GM19240 (cell line): Measurements from ENCODE around the gene PPP2R3B.

Source experiments
- DNase-seq: peaks from one replicate; pipeline ENCODE4 v3.0.0; 2011; ENCODE audit warnings: low spot score; ENCODE audit not compliant: insufficient read length

The PPP2R3B gene

DNA sequence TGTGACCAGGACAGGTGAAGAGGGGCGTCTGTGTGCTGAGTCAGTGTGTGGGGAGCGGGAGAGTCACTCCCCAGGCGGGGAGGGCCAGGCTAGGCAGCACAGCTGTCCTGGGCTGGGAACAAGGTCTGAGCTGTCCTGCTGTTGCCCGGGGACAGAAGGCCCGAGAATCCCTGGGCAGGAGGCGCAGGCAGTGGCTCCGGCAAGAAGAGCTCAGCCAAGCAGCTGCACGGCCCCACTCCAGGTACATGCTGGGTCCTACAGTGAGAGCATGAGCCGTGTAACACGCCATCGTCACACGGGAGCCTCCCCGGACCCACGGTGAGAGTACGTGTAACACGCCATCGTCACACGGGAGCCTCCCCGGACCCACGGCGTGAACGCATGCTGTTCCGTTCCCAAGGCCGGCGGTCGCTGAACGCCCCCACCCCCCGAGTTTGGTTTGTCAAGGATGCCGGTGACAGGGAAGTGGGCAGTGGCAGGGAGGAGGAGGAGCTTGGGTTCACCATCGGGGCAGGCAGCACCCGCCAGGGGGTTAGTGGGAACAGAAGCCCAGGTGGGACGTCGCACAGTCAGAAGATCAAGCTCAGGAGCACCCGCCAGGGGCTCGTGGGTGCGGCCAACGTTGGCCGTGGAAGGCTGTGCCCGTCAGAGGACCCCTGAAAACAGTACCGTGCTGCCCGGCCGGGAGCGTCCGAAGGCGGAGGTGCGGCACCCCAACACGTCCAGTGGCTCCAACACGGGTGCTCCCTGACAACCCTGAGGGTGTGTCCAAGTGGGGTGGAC, 15.6 kb downstream of the PPP2R3B start:
- no peak for DNase-seq

DNA sequence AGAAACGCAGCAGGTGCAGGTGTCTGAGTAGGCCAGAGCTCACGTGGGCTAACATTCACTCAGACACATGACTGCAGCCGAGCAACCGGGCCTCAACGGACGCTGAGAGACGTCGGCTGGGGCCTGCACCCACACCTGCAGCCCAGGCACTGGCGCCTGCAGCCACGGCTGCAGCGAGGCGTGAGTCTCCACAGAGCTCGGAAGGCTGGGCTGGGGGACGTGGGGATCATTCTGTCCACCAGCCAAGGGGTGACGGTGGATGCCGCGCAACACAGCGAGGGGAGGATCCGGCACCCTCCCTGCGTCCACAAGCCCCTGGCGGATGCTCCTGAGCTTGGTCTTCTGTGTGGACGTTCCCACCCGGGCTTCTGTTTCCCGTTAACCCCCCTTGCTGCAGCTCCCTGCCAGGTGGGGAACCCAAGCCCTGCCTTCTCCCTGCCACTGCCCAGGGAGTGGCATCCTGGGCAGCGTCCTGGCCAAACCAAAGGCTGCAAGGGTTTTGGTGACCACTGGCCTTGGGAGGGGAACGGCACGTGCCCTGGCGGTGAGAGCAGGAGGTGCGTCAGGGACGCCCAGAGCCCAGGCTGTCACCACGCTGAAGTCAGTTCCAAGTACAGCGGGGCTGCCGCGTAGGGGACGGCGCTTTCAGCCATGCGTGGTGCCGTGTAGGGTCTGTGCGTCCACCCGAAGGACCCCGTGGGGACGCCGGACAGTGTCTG, 16.3 kb downstream of the PPP2R3B start:
- no peak for DNase-seq

DNA sequence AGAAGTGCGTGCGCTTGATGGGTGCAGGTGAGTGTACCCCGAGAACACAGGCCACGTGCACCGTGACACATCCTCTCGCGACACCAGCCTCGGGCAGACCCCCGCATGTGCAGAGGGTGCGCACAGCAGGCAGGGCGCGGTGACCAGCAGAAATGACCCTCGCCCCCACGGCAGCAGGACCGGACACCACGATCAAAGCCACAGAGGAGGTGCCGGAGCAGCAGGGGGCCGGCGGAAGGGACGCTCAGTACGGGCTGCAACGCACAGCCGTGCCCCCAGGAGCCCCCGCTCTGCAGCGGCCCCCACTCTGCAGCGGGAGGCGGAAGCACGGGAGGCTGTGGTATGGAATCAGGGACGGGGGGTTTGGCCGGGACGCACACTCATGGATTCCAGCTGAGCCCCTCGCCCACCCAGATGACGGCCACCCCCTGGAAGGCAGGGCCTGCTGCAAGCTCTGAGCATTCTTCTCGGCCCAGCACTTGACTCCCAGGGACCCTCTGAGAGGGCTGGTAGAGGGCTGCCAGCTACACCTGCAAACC, 17.1 kb downstream of the PPP2R3B start:
- no peak for DNase-seq

DNA sequence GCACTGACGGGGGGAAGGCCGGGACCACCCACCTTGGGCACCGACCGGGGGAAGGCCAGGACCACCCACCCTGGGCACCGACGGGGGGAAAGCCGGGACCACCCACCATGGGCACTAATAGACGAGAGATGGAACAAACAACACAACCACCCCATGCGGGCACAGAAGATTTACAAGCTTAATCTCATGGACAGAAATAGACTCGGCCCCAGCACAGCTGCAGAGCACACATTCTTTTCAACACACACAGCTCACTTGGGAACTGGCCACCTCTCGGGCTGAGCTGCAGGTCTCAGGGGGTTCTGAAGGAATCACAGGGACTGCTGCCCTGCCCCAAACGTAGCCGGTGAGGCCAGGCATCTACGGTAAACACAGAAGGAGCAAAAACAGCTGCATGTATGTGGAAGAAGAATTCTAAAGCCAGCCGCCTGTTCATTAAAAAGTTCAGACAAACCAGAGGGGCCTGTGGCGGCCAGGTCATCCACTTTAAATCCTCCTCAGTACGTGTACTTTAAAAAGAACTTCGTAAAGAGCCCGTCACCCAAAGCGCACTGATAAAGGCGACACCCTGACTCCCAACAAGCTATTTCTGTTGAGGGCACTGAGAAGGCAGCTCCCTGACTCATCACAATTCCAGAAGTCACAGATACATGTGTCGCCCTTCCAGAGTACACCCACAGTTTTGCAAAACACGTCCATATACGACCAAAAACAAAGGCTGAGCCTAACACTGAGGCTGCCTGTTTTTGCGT, 17.7 kb downstream of the PPP2R3B start:
- no peak for DNase-seq

DNA sequence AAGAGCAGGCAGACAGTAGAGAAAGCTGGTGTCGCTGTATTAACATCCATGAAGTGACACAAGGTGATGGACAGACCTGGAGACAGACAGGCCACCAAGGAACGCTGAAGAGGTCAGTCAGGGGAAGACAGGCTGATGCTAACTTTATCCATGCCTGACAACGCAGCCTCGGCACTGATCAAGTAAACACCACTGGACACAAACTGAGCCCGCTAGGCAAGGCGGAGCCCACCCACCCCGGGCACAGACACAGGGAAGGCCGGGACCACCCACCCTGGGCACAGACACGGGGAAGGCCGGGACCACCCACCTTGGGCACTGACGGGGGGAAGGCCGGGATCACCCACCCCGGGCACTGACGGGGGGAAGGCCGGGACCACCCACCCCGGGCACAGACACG, 18.8 kb downstream of the PPP2R3B start:
- no peak for DNase-seq

DNA sequence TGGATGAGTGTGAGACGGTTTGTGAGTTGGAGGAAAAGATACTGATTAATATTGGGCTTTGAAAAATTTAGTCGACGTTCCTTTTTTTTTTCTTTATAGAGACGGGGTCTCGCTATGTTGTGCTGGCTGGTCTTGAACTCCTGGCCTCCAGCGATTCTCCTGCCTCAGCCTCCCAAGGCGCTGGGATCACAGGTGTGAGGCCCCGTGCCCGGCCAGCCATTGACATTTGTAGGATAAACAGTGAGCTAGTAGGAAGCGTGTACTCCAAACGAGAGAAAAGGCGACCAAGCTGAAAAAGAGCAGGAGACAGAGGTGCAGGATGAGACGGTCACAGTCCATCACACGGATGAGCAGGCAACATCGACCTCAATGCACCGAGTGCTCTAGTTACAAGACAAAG, 19.4 kb downstream of the PPP2R3B start:
- DNase-seq, result no peak

DNA sequence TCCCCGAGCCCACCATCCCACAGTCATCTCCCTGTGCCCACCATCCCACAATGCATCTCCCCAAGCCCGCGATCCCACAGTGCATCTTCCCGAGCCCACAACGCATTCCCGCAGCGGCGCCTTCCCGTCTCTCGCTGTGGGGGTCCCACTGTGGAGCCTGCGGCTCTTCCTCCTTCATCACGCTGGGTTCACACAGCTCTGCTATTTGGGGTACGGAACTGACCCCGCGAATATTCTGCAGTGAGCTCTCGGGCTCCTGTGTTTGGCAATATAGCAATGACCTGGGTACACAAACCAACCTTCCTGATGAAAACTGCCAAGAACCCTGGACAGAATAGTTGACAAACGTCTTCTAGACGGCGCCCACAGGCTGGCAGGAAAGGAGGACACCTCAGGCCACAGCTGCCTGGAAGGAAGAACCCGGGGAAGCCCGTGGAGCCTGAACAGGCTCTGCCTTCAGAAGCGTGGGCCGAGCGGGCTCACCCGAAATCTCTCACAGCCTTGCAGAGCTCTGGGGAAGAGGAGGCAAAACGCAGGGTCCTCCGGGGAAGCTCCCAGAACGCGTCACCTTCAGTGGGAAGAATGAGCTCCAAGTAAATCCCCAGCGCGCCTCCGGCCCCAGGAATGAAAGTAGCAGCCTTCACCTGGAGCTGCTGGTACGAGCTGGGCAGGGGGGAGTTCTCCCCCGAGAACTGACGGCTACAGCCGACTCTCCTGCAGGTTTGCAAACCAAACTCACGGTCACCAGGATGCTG, 22.9 kb downstream of the PPP2R3B start:
- no peak for DNase-seq

DNA sequence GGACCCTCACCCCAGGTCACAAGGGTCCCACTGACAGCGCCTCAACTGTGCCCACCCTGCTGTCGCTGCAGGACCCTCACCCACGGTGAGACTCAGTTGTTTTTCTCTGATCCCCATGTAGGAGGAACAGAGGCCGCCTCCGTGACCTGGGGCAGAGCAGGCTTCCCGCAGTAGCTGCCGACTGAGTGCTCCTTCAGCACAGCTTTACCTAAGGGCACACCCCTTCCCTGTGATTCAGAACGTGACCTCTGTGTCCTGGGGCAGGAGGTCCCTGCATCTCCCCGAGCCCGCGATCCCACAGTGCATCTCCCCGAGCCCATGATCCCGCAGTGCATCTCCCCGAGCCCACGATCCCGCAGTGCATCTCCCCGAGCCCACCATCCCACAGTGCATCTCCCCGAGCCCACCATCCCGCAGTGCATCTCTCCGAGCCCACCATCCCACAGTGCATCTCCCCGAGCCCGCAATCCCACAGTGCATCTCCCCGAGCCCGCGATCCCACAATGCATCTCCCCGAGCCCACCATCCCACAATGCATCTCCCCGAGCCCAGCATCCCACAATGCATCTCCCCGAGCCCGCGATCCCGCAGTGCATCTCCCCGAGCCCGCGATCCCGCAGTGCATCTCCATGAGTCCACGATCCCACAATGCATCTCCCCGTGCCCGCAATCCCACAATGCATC, 23.6 kb downstream of the PPP2R3B start:
- DNase-seq, result no peak

DNA sequence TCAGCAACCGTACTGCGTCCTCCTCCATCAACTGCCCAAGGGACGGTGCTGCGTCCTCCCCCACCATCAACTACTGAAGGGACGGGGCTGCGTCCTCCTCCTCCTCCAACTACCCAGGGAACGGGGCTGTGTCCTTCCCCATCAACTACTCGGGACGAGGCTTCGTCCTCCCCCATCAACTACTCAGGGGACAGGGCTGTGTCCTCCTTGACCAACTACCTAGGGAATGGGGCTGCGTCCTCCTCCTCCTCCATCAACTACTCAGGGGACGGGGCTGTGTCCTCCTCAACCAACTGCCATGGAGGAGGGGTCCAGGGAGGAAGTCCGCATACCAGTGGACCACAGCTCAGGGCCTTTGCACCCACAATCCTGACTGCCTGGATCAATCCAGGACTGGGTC, 24.4 kb downstream of the PPP2R3B start:
- DNase-seq, result no peak

DNA sequence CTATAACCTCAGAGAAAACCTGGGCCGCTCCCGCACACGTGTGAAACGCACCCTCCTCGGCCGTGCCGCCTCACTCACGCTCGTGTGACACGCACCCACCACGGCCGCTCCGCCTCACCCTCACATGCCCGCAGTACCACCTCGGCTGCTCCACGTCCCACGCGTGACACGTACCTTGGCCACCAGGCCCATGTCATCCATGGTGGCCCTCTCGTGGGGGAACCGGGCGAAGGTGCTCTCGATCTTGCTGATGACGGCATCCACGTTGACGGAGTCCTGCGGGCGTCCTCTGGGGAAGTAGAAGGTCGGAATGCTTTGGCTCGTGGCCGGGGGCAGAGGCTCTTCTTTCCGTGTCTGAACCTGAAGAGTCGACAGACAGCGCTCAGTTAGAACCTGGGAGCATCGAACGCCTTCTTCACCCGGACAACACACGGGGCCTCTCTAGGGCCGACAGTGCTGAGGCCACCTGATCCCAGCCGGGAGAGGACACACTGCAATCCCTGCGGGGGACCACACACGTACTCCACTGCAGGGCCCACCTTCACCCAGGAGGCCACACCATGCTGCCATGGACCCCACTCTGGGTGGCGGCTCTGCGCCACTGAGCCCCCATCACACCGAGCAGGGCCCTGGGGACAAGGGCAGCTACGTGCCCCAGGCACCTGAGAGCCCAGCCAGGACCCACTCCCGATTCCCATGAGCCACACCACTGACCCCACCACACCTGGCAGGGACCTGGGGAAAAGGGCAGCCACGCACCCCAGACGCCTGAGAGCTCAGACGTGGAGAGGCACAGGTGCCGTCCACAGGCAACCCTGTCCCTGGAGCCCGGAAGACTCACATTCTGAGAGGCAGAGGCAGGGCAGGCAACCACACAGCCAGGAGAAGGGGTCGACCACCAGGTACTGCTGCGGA, 25.2 kb downstream of the PPP2R3B start:
- DNase-seq, result no peak

DNA sequence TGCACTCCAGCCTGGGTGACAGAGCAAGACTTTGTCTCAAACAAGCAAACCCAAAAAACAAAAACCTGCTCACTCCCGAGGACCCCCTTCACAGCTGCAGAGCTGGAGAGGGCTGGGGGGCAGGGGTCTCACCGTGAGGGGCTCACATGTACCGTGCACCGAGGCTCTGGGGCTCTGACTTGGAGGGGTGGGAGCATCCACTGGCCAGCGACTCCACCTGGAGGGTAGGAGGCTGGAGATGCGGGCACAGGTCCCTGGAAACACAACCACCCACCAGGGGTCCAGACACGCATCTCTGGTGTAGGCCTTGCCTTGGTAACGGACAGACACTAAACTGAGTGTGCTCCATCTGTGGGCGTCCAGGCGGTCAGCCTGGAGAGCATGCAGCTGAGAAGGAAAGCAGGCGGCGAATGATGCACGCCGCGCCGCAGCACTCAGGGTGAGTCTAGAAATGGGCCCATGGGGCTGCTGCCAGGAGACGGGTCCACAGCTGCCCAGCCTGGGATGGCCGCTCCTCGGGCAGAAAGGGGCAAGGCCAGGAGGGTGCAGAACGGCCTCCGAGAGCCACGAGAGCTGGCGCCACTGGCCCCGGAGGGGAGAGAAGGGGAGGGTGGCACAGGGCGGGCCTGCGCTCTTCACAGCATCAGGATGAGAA, 26.1 kb downstream of the PPP2R3B start:
- no peak for DNase-seq

DNA sequence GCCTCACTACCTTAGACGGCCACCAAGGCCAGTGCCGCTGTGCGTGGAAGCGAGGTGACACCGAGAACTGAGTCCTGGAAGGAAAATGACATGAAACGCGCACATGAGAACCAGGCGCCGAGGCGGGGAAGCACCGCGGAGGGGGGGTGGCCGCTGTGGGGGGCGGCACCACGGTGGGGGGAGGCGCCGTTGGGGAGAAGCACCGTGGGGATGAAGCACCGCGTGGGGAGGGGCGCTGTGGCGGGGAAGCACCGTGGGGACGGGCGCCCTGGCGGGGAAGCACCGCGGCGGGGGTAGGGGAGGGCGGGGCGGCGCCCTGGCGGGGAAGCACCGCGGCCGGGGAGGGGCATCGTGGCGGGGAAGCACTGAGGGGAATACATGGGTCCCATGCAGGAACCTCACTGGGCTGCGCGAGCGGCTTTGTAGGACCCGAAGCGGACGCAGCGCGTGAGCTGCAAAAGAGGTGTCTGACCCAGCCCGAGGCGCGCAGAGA, 28.0 kb downstream of the PPP2R3B start:
- DNase-seq, result no peak

DNA sequence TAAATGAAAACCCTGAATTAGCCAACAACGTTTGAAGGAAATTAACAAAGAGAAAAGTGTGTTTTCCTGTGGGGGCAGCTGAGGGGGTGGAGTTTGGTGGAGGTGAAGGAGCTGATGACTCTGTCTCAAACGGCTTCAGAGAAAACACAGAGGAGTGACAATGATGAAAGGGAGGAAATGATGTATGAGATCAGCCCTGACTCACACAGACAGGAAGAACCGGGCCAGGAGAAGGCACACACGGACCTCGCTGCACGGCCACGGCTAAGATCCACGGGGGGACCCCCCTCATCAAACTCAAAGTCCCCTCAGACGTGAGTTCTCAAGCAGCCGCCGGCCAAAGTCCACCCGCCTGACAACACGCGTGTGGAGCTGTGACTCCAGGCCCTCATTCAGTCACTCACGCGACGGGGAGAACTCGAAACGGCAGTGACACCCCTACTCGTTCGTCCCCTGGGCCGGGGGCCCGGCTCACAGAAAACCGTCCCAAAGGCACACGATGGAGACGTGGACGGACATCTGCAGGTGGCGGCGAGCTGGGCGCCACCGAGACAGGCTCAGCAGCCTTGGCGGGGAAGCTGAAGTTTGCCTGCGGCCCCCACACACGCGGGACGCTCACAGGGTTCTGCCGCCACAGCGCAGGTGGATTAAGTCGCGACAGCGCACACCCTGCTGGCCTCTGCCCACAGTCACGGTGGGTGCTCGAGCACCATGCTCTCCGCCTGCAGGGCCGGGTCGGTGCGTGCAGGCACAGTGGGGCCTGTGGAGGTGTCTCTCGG, 28.8 kb downstream of the PPP2R3B start:
- no peak for DNase-seq

DNA sequence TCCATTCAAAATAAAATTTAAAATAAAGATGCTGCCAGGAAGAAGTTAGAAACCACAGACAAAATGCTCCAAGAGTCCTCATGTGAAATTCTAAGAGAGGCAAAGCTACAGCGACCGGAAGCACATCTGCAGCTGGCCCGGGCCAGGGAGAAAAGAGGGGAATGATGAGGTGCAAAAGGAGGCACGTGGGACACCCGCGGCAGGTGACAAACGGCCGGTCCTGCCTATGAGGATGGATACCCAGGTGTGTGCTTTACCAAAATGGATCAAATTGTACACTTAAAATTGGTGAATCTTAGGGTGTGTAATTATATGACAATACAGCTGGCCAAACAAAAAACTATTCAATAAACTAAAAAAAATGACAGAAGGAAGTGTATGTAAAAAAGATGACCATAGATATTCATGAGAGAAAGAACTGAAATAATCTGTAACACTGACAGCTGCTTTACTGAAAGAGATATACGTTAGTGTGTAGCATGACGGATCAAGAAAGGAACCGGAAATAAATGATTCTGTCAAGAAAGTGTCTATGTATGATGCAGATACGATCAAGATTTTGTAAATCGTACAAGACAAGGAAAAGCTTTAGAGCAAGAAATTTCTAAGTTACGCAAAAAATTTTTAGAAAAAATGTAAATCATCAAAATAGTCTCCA, 29.5 kb downstream of the PPP2R3B start:
- no peak for DNase-seq

DNA sequence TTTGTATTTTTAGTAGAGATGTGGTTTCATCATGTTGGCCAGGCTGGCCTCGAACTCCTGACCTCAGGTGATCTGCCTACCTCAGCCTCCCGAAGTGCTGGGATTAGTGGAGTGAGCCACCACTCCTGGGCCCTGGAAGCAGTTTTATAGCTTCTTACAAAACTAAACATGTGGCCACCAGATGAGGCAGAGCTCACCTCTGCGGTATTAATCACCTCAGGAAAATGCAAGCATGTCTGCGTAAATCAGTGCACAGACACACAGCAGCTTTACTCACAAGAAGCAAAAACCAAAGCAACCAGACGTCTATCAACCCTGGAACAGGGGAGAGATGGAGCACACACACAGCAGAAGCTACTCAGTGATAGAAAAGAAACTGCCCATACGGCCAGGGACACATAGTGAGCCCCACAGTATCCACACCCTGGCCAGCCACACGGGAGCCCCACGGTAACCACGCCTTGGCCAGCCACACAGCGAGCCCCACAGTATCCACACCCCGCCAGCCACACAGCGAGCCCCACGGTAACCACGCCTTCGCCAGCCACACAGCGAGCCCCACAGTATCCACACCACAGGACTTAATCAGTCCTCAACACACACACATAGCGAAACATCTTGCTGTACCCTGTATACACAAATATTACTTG, 30.2 kb downstream of the PPP2R3B start:
- DNase-seq, result no peak

DNA sequence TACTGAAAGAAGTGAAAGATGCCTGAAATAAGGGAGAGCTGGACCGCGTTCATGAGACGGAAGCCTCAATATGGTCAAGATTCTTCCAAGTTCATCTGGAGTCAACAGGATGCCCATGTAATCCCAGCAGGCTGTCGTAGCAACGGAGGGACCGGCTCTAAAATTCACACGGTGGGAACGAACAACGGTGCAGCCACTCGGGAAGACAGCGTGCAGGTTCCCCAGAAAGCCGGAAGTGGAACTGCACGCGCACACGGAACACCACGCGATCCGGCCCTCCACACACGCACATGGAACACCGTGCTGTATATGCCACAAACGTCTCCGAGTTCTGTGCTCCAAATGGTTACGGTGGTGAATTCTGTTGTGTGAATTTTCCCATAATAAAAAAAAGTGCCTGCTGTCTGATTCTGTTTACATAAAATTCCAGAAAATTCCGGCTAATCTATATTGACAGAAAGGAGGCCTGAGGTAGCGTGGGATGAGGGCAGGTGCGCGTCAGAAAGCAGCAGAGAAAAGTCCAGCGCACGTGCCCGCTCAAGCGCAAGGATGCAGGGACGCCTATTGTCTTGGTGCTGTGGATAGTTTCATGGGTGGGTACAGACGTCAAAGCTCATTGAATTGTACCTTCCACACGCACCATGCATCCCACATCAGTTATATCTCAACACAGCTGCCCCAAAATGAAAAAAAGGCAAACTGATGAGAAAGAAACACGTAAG, 31.2 kb downstream of the PPP2R3B start:
- DNase-seq, result no peak
